NK-92 (cell line): ENCODE measurements around the gene C9orf50.
"Not testable (repeated sequence)": the region's sequence is repeated elsewhere in the genome, so short reads cannot be mapped to it uniquely, and the experiment has no call there.

ENCODE experiments used
- DNase-seq: peaks from one replicate; lab custom pipeline; 2025; ENCODE audit not compliant: unreplicated experiment; lab: John Stamatoyannopoulos, UW

The C9orf50 gene

GRCh38 chr9:129620669-129621295 is at the start of gene C9orf50:
TSS of gene C9orf50 (minus strand) at chr9:129621101. CDS start at chr9:129620574, 527 bp downstream.
- no peak for DNase-seq

GRCh38 chr9:129669946-129670345 is 49.0 kb upstream of the C9orf50 start:
- no peak for DNase-seq

DNA sequence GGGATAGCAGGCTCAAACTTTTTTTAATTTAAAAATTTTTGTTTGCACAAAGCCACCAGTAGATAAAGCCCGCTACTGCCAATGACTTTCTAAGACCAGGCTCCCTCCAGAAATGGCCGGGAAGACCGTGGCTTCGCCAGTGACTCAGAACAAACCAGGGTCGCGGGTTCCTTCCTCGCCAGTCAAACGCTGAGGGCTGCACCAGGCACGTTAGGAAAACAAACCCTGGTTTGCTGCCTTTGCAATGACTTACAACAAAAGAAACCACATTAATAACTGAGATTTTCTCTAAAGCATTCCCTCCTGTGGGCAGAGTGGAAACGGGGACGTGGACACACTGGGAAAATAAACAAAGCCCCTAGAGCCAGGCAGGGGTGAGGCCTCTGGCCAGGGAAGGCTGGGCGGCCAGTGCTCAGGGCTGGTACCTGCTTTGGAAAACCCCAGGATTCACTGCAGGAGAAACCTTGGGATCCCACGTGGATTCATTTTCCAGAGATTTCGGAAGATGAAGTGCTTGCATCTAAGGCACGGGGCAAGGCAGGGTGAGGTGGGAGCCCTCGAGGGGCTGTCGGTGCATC is 48.3 kb upstream of the C9orf50 start:
- no peak for DNase-seq

DNA sequence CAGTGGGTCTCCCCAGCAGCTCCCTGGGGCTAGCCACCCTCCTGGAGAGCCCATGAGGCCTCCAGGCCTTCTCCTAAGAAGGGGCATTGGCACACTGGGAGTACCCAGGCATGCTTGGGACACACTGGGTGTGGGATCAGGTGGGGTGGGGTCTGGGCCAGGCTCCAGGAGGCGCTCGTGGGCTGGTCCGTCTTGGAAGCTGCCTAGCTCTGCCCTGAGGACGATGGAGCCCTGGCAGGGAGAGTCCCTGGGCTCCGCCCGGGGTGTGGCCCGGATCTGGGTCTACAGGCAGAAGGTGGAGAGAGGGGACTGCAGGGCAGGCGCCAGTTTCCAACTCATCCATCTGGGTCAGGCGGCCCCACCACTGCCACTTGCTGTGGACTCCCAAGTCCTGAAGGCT is 46.9 kb upstream of the C9orf50 start:
- DNase-seq: no peak

DNA sequence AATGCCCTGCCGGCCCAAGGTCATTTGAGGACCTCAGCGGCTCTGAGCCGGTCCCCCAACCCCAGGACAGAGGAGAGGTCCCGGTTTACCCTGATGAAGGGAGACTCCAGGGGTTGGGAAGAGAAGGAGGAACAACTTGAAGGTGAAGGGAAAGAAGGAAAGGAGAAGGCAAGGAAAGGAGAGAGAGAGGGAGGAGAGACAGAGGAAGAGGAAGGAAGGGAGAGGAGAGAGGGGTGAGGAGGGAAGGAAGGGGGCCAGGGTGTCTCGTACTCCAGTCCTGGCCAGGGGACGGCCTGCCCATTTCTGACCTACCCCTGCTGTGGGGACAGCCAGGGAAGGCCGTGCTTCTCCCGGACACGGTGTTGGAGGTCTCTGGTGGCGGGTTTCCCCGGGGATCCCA is 46.5 kb upstream of the C9orf50 start:
- DNase-seq: no peak

- no peak for DNase-seq
Observed at GRCh38 chr9:129666575-129666974, 45.7 kb upstream of the C9orf50 start.

- DNase-seq: no peak
Observed at GRCh38 chr9:129665814-129666520, 45.1 kb upstream of the C9orf50 start.

DNA sequence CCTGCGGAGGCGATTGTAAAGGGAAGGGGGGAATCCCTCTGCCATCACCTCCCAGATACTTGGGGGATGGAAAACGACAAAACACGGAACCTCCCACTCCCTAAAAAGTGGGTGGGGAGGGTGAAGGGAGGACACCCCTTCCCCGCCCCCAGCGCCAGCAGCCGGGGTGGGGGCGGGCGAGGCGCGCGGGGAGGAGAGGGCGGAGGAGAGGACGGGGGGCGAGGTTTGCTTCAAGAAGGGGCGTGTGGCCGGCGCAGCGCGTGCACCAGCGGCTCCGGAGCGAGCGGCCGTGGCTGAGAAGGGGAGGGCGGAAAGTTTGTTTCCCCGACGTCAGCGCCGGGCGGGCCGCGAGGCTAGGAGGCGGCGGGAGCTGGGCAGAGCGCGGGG is 44.5 kb upstream of the C9orf50 start, which contains the start of gene PRRX2:
TSS of gene PRRX2 (plus strand) at position 259 of the 387 bp plus-strand sequence. CDS start 221 bp downstream, outside the sequence.
- DNase-seq: no peak

DNA sequence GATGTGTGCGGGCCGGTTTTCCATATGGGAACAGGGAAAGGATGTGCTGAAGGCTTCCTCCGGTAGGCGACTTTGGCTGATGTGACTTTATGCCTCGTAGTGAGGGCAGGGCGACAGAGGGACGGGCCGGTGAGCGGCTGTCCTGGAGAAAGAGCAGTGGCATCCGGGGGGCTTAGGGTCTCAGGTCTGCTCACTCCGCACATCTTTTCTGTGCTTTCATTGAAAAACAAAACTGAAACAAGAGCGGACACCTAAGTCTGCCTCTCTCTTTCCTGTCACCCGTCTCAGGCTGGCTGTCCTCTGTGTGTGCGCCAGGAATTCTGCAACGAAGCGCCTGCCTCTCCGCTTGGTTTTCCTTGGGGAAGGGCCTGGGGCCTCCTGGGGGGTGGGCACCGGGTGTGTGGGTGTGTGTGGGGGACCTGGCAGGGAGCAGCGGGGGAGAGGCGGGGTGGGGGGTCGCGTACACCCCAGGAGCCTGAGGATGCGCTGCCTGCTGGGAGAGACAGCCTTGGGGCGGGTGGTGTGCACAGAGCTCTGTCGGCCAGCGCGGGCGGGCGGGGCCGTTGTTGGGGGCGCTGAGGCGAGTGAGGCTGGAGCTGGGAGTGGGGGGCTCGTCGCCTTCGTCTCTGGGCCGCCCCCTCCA is 44.0 kb upstream of the C9orf50 start:
- no peak for DNase-seq

- DNase-seq: not testable (repeated sequence)
Observed at GRCh38 chr9:129662239-129662638, 41.3 kb upstream of the C9orf50 start.

DNA sequence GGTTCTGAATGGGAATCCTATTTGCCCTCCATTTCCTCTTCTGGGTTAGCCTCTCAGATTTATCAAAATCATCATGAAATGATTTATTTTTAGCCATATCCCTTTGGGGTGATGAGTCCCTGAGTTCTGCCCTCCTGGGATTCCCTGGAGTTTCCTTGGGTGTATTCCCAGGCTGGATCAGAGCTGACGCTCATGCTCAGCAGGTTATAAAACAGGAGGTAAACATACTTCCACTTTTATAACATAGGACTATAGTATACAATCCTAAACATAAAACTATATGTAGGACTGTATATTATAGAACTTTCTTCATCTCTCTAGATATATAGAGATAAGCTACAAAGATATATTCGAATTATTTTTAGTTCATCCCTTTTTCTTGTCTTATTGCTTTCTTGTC is 40.1 kb upstream of the C9orf50 start:
- no peak for DNase-seq

DNA sequence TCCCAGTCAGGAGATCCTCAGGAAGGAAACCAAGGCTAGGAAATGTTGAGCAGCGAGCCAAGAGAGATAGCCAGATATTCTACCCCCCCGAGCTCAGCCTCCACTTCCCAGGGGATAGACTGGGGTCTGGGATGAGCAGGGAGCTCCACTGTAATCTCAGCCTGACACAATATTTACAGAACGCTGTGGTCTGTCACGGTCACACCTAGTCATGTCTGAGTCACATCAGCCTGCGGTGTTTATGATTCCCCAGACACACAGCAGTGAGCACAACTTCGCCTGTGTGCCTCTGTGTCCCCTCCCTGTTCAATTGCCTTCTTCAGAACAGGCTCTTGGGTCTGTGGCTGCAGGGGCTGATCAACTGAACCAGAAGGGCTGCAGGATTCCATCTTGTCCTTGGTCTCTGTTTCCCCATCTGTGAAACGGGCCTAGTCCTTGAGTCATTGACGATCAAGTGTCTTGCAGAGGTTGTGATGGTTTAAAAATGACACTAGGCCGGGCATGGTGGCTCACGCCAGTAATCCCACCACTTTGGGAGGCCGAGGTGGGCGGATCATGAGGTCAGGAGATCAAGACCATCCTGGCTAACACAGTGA is 36.0 kb upstream of the C9orf50 start:
- DNase-seq: no peak

- DNase-seq: no peak
Observed at GRCh38 chr9:129655696-129656095, 34.8 kb upstream of the C9orf50 start.

GRCh38 chr9:129655154-129655553 is 34.3 kb upstream of the C9orf50 start:
- no peak for DNase-seq

GRCh38 chr9:129654554-129655040 is 33.7 kb upstream of the C9orf50 start:
- DNase-seq: no peak

- no peak for DNase-seq
Observed at GRCh38 chr9:129653823-129654553, 33.1 kb upstream of the C9orf50 start.

DNA sequence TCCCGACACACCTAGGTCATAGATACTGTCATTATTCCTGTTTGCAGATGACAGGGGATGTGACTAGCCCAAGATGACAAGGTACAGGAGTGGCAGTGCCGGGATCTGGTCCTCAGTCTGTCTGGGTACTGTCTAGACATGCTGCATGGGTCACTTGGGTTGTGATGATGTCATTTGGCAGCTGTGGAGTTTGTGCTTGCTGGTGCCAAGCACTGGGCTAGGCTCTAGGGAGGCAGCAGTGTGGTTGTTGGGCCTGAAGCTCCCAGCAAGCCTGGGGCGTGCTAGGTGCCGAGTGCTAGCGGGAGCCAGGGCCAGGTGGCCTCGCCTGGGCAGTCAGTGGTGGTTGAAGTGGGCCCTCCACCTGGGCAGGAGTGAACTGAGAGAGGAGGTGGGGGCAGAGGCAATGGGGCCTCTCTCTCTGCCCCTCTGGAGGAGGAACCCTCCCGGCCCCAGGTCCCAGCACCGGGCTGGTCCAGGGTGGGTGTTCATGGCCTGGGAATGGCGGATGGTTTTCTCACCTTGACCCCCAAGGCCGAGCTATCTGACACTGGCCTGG is 29.9 kb upstream of the C9orf50 start:
- no peak for DNase-seq

GRCh38 chr9:129649726-129650679 is 29.1 kb upstream of the C9orf50 start:
- no peak for DNase-seq

- no peak for DNase-seq
Observed at GRCh38 chr9:129648764-129649115, 27.8 kb upstream of the C9orf50 start.
